Natural killer cell (primary cell): ENCODE measurements around the gene METTL8. TPM values are rescaled to one million over a fixed set of nuclear protein-coding genes. Genes with fewer than 3 reads are reported as not detected.

Experiments used
- ATAC-seq, 3 donors: fragments of 150-1000 bp in 2 of 3; fragments of 200-7000 bp in 1 of 3; cut with Tn5 transposase; 1 replicate in 1 of 3; 2 replicates in 2 of 3; pipeline ENCODE4 v1.10.0; 2021; ENCODE audit warnings: mild to moderate bottlenecking in 2 of 3, moderate library complexity in 2 of 3
- DNase-seq, 2 donors: peaks; one replicate each; pipeline versions ENCODE4 v3.0.0 to v3.0.0-alpha.2; 2013 to 2021; ENCODE audit warnings: mixed read lengths in 1 of 2
- H3K27ac ChIP-seq: one replicate; pipeline ENCODE4 v1.5.1; 2013; ENCODE audit warnings: mild to moderate bottlenecking, low read length
- H3K27me3 ChIP-seq: one replicate; pipeline ENCODE4 v1.6.1; 2013; ENCODE audit warnings: low read length; ENCODE audit not compliant: control insufficient read depth, insufficient read depth
- H3K36me3 ChIP-seq: one replicate; pipeline ENCODE4 v1.6.1; 2013; ENCODE audit warnings: low read length; ENCODE audit not compliant: control insufficient read depth, insufficient read depth
- H3K4me1 ChIP-seq: one replicate; pipeline ENCODE4 v1.6.1; 2013; ENCODE audit warnings: low read length; ENCODE audit not compliant: control insufficient read depth, insufficient read depth
- H3K4me3 ChIP-seq: one replicate; pipeline ENCODE4 v1.5.1; 2013; ENCODE audit warnings: low read length
- H3K9me3 ChIP-seq: one replicate; pipeline ENCODE4 v1.6.1; 2013; ENCODE audit warnings: low read length; ENCODE audit not compliant: control insufficient read depth, insufficient read depth
- H3K27ac Mint-ChIP-seq, 2 donors: one replicate each; pipeline ENCODE4 v1.8.0; 2022; ENCODE audit warnings: mild to moderate bottlenecking in 2 of 2, mixed read lengths in 2 of 2, moderate library complexity in 1 of 2
- H3K27me3 Mint-ChIP-seq, 2 donors: one replicate each; pipeline ENCODE4 v1.8.0; 2022; ENCODE audit warnings: low read depth in 2 of 2, mixed read lengths in 2 of 2
- H3K36me3 Mint-ChIP-seq: one replicate; pipeline ENCODE4 v1.8.0; 2022; ENCODE audit warnings: mixed read lengths
- H3K4me1 Mint-ChIP-seq, 2 donors: one replicate each; pipeline ENCODE4 v1.8.0; 2022; ENCODE audit warnings: mixed read lengths in 2 of 2
- H3K4me3 Mint-ChIP-seq: one replicate; pipeline ENCODE4 v1.8.0; 2022; ENCODE audit warnings: mild to moderate bottlenecking, moderate library complexity, mixed read lengths
- H3K9me3 Mint-ChIP-seq, 2 donors: one replicate each; pipeline ENCODE4 v1.8.0; 2022; ENCODE audit warnings: mixed read lengths in 2 of 2
- WGBS: methylation state at CpG from one replicate; pipeline ENCODE4 v1.1.7; 2013; ENCODE audit warnings: missing lambda C conversion rate; ENCODE audit not compliant: insufficient coverage; 5-methylcytosine and 5-hydroxymethylcytosine counted together
- intact Hi-C: fragments of 100-400 bp; cut with micrococcal nuclease; formaldehyde crosslinking; loops from one replicate; pipeline ENCODE4 v1.14.2; 2022
- total RNA-seq, 4 donors: library from RNA; stranded (reverse); fragments of 120-200 nt in 1 of 4; gene quantifications; one replicate each; pipeline versions ENCODE4 v1.2.3 to v1.2.4, GENCODE V29; 2013 to 2022
- TF ChIP-seq, protein P1 (sequence below): fragments of 200-600 bp; IDR thresholded peaks from one replicate; pipeline ENCODE4 v1.8.0; 2022; ENCODE audit warnings: antibody characterized with exemption

Gene METTL8
- total RNA-seq, 3 donors from 2014 or later (not counting 1 experiment from before 2014, with no cell fraction given) = 14.3 to 16.7 (median 15.2) TPM

DNA sequence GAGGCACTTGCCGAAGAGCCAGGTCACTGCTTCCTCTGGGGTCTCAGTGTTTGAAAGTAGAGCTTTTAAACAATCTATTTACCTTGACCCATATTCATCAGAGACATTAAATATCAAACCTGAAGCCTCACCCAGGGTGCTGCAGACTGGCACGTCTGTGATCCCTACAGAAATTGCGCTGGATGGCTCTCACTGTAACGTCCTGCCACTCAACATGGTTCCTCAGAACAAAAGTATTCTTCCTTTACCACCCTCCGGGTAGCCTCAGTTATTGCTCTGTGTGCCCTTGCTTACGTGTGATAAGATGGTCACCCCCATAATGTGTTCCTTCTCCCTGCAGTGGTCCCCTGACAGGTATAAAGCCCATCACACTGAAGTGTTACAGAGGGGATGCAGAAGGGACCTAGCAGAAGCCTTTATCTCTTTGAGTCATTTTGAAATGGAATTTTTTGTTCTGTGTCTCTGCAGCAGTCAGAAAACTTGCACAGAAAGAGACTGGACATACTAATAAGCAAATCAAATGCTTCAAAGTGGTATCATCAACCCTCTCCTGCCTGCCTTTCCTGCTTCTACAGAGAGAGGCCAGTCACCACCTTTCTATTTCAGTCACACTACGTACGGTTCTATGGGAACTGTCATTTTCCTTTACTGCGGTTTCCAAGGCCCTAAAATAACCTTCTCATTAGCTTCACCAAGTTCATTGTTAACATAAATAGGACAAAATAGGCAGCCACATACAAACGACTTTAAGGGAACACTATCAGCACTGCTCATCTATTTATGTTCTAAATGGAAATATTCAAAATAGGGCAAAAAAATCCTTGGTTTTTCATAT lies 86.8 kb downstream of the METTL8 start:
- ATAC-seq (no peak), DNase-seq (no peak)
- Mint-ChIP-seq H3K27ac (peak overlapping the region in 1 of 2 donors; percentile 33), H3K4me1 (peaks cover 14 to 15% of the 10 kb centered on the region in 2 donors), H3K27me3 (no peaks in the 10 kb centered on the region), H3K4me3 (no peak overlapping the region), H3K9me3 (peaks cover 0 to 2% of the 10 kb centered on the region in 2 donors), H3K36me3 (no peaks in the 10 kb centered on the region)
- no peaks in the 10 kb centered on the region for H3K4me1 ChIP-seq
- H3K27ac ChIP-seq = no peak overlapping the region
- 61% methylated on average over 9 of the region's 10 CpGs for WGBS
- no peak overlapping the region for H3K4me3 ChIP-seq
- no peaks in the 10 kb centered on the region for H3K36me3 ChIP-seq
- TF ChIP-seq, protein P1, sequence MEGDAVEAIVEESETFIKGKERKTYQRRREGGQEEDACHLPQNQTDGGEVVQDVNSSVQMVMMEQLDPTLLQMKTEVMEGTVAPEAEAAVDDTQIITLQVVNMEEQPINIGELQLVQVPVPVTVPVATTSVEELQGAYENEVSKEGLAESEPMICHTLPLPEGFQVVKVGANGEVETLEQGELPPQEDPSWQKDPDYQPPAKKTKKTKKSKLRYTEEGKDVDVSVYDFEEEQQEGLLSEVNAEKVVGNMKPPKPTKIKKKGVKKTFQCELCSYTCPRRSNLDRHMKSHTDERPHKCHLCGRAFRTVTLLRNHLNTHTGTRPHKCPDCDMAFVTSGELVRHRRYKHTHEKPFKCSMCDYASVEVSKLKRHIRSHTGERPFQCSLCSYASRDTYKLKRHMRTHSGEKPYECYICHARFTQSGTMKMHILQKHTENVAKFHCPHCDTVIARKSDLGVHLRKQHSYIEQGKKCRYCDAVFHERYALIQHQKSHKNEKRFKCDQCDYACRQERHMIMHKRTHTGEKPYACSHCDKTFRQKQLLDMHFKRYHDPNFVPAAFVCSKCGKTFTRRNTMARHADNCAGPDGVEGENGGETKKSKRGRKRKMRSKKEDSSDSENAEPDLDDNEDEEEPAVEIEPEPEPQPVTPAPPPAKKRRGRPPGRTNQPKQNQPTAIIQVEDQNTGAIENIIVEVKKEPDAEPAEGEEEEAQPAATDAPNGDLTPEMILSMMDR = no peak
- no peaks in the 10 kb centered on the region for H3K9me3 ChIP-seq
- H3K27me3 ChIP-seq = no peaks in the 10 kb centered on the region
- intact Hi-C loops = no loop called here

DNA sequence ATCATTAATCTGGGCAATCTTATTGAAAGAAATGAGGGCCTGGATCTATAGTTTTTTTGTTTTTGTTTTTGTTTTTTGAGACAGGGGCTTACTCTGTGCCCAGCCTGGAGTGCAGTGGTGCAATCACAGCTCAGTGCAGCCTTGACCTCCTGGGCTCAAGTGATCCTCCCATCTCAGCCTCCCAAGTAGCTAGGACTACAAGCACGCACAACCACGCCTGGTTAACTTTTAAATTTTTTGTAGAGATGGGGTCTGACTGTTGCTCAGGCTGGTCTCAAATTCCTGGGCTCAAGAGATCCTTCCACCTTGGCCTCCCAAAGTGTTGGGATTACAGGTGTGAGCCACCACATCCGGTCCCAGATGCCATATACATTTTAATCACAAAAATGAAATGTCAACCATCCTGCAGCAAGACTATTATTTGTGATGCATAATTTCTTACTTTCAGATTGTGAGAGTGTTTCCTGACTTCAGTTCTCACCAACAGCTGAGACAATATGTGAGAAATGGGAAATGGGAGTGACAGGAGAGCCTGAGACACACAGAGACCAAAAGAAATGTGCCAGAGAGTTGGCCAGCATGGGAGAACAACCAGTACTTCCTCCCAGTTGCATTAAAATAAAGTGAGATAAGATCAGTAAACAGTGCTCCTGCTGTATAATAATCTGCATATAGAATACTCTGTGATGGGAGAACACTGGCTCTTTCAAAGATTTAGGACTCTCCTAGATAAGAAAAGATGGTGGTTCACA lies 87.6 kb downstream of the METTL8 start:
- Histone ChIP-seq H3K4me3 (no peak overlapping the region), H3K4me1 (no peaks in the 10 kb centered on the region), H3K9me3 (no peaks in the 10 kb centered on the region), H3K36me3 (no peaks in the 10 kb centered on the region), H3K27me3 (no peaks in the 10 kb centered on the region), H3K27ac (no peak overlapping the region)
- 94% methylated on average over 2 of the region's 3 CpGs for WGBS
- no peak for ATAC-seq
- Mint-ChIP-seq H3K27me3 (no peaks in the 10 kb centered on the region), H3K9me3 (no peaks in the 10 kb centered on the region), H3K36me3 (no peaks in the 10 kb centered on the region), H3K4me1 (peaks cover 14 to 15% of the 10 kb centered on the region in 2 donors), H3K4me3 (no peak overlapping the region), H3K27ac (no peak overlapping the region)
- TF ChIP-seq, protein P1 = no peak
- DNase-seq = no peak
- intact Hi-C loops = no loop called here

DNA sequence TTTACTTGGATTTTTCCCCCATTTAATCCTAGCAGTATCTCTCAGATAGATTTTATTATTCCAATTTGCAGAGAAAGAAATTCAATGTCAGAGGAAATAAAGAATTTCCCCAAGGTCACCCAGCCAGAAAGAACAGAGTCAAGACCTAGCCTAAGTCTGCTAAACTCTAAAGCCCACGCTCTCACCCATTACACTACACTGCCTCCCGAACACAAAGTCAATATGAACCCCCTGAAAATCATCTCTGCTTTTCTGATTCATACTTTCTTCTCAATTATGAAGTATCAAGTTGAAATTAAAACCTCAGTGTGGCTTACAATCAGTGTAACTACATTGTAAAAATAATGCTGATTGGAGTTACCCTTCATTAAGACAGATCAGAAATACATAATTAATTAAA lies 89.6 kb downstream of the METTL8 start:
- H3K36me3 ChIP-seq = no peaks in the 10 kb centered on the region
- H3K4me1 ChIP-seq = no peaks in the 10 kb centered on the region
- H3K36me3 Mint-ChIP-seq = no peaks in the 10 kb centered on the region
- H3K4me3 ChIP-seq = no peak overlapping the region
- H3K9me3 Mint-ChIP-seq = no peaks in the 10 kb centered on the region
- TF ChIP-seq, protein P1 = no peak
- ATAC-seq = no peak
- H3K27me3 ChIP-seq = no peaks in the 10 kb centered on the region
- H3K9me3 ChIP-seq = no peaks in the 10 kb centered on the region
- no peak for DNase-seq
- H3K27ac Mint-ChIP-seq = no peak overlapping the region
- 78% methylated on average over 2 of the region's 2 CpGs for WGBS
- H3K4me1 Mint-ChIP-seq = peaks cover 14 to 15% of the 10 kb centered on the region in 2 donors
- intact Hi-C loops = no loop called here
- H3K27ac ChIP-seq = no peak overlapping the region
- no peak overlapping the region for H3K4me3 Mint-ChIP-seq
- no peaks in the 10 kb centered on the region for H3K27me3 Mint-ChIP-seq
